Esophagus mucosa (tissue), 1 donor: ENCODE data around the gene THSD7B. TPM values are rescaled to one million over a fixed set of nuclear protein-coding genes. Genes with fewer than 3 reads are reported as not detected.
"Not testable (repeated sequence)": the region's sequence is repeated elsewhere in the genome, so short reads cannot be mapped to it uniquely, and the experiment has no call there.

ENCODE experiments used
- ATAC-seq: fragments of 200-7000 bp; cut with Tn5 transposase; one replicate; pipeline ENCODE4 v1.9.1; 2020
- total RNA-seq: library from RNA; stranded (reverse); gene quantifications from one replicate; pipeline ENCODE4 v1.2.4, GENCODE V29; 2023
- donor health status: DM: yes; HTN: yes; CAD: no.

Gene THSD7B
- total RNA-seq, 1 donor from 2014 or later = 0.88 TPM

- no peak for ATAC-seq
These were observed 655.4 kb downstream of the THSD7B start for GRCh38 chr2:137420744-137421143.

DNA sequence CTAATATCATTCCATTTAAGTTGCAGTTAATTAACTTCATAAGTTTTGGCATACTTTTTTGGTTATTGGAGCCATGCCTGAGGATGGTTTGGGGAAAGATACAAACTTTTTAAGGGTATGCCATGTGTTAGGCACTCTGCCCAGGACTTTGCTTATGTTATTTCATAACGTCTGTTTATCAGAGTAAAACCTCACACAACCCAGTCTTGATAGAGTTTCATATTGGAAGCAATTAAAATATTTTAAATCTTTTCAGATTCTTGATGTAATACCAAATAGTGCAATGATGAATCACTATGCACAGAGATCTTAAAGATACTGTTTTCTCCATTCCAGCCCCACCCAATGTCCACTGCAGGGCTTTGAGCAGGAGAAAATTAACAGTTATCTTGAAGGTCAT lies 669.8 kb downstream of the THSD7B start:
- no peak for ATAC-seq

GRCh38 chr2:137437386-137437785 lies 672.0 kb downstream of the THSD7B start:
- ATAC-seq = no peak

- no peak for ATAC-seq
These were observed 679.6 kb downstream of the THSD7B start for GRCh38 chr2:137444970-137445369.

- ATAC-seq = no peak
These were observed 684.1 kb downstream of the THSD7B start for GRCh38 chr2:137449454-137449853.

- no peak for ATAC-seq
These were observed 689.5 kb downstream of the THSD7B start for GRCh38 chr2:137454886-137455285.

- peak; percentile 74 for ATAC-seq
These were observed 702.0 kb downstream of the THSD7B start for GRCh38 chr2:137467246-137467862.

- ATAC-seq = no peak
These were observed 727.9 kb downstream of the THSD7B start for GRCh38 chr2:137493261-137493660.

DNA sequence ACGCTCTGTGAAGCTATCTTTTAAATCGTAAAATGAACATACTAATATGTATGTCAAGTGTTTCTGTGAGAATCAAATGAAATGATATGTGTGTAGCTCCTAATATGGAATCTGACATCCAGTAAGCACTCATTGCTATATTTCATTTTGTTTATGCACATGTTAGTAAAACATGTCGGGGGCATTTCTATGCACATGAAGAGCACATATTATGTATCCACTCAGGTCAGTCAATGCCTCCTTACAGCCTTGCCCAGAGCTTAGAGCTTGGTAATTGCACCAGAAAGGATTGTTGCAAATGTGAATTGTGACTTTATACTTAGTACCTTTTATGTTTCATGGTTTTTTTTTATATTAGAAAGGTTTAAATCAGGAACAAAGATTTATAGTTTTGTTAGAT lies 735.3 kb downstream of the THSD7B start:
- no peak for ATAC-seq

GRCh38 chr2:137507237-137507636 lies 741.9 kb downstream of the THSD7B start:
- ATAC-seq = no peak

DNA sequence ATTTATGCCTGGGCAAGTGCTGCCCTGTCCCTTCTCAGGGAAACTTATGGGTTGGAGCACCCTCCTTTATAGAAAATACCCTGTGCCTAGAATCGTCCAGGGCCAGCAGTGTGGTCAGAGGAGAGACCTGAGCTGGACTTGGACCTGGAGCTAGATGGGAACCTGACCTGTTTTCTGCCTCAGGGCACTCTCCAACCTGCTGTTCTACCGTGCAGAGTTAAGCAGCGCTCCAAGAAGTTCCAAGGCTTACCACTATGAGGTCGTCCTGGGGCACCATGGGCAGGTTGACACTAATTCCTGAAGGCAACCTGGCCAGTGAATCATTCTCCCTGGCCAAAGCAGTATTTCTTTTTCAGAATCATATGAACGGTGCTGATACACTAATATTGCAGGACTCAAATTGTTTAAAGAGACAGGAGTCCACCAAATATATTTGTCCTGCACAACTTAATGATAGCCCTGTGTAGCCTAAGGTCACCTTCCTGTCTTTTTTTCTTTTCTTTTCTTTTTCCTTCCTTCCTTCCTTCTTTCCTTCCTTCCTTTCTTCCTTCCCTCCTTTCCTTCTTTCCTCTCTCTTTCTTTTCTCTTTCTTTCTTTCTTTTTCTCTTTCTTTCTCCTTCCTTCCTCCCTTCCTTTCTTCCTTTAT lies 743.5 kb downstream of the THSD7B start:
- ATAC-seq = peak; percentile 64

GRCh38 chr2:137511526-137511925 lies 746.2 kb downstream of the THSD7B start:
- ATAC-seq = no peak

- peak; percentile 37 for ATAC-seq
These were observed 756.6 kb downstream of the THSD7B start for GRCh38 chr2:137521653-137522619.

DNA sequence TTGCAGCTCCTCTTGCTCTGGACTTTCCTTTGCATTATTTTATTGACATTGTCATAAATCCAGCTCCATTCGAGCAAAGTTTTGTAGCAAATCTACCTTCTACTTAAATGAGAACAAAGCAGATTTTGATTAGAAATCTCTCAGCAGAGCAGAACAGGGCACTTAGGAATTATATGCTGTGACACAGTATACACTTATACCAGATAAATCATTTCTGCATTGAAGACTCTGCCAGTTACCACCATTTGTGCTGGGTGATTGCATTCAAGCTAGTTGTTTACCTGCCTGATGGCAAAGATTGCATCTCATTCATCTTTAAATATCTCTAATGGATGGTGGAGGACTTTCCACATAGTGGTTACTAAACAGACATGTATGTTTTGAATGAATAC lies 757.3 kb downstream of the THSD7B start:
- no peak for ATAC-seq

GRCh38 chr2:137523931-137524330 lies 758.6 kb downstream of the THSD7B start:
- ATAC-seq = no peak

DNA sequence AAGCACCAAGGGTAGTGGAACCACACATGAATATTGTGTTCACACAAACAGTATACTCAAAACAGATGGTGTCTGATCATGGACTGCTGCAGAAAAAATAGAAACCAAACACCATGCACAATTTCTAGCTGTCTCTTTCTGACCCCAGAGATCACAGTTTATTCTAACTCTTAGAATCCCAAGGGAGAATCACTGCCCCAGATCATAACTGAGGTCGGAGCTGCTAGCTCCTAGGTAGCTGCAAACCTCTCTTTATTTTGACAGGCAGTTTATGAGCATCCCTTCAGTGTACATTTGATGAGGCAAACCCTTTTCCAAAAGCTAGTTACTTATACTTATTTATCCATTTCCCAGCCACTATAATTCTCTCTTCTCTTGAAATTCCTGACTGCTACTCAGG lies 759.8 kb downstream of the THSD7B start:
- no peak for ATAC-seq

DNA sequence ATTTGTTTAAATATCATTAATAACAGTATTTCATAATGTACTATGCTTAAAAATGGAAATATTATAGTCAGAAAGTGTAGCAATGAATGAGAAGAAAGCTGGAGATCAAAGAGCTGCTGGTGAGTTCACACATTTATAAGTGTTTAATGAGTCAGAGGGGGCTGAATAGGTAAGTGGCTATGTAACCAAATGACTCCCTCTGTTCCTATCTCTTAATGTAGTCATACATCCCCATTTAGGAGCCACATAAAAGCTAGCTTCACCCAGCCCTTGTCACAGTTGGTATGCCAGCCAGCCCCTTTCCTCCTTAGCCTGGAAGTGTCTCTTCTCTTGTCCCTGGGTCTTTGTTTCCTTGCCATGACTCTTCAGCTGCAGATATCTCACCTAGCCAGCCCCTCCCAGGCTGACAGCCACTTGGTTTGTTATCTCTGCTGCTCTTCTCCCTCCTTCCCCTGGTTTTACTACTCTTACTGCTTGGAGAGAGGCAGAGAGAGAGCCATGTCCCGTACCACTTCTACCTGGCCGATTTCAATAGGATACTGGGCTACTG lies 760.4 kb downstream of the THSD7B start:
- ATAC-seq = no peak

- ATAC-seq = no peak
These were observed 770.6 kb downstream of the THSD7B start for GRCh38 chr2:137535897-137536296.

- ATAC-seq = no peak
These were observed 774.0 kb downstream of the THSD7B start for GRCh38 chr2:137539336-137539735.

- ATAC-seq = no peak
These were observed 782.5 kb downstream of the THSD7B start for GRCh38 chr2:137547842-137548241.

GRCh38 chr2:137566387-137566786 lies 801.0 kb downstream of the THSD7B start:
- no peak for ATAC-seq

GRCh38 chr2:137570484-137570883 lies 805.1 kb downstream of the THSD7B start:
- ATAC-seq = no peak

GRCh38 chr2:137587834-137588233 lies 822.5 kb downstream of the THSD7B start:
- not testable (repeated sequence) for ATAC-seq
